Stimulated activated CD4-positive, alpha-beta T cell treated with anti-CD3 and anti-CD28 coated beads, Interleukin-1b, Interleukin-23, amount 100 ng/mL, for 4 hours (primary cell): ENCODE data around the gene KRTAP10-5.
"Not testable (repeated sequence)": the region's sequence is repeated elsewhere in the genome, so short reads cannot be mapped to it uniquely, and the experiment has no call there.

Experiments used
- DNase-seq, 2 donors: peaks; one replicate each; pipeline ENCODE4 v3.0.0-alpha.2; 2020; ENCODE audit warnings: low read depth in 2 of 2

KRTAP10-5 gene

GRCh38 chr21:44611551-44611950 is 31.1 kb upstream of the KRTAP10-5 start:
- no peak for DNase-seq

DNA sequence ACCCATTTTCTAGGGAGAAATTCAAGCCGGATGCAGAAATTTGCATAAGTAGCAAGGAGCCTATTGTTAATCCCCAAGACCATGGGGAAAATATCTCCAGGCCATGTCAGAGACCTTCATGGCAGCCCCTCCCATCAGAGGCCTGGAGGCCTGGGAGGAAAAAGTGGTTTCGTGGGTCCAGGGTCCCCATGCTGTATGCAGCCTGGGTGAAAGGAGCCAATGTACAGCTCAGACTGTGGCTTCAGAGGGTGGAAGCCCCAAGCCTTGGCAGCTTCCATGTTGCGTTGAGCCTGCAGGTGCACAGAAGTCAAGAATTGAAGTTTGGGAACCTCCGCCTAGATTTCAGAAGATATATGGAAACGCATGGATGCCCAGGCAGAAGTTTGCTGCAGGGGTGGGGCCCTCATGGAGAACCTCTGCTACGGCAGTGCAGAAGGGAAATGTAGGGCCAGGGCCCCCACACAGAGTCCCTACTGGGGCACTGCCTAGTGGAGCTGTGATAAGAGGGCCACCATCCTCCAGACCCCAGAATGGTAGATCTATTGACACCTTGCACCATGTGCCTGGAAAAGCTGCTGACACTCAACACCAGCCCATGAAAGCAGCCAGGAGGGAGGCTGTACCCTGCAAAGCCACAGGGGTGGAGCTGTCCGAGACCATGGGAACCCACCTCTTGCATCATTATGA is 29.9 kb upstream of the KRTAP10-5 start:
- DNase-seq, result not testable (repeated sequence)

DNA sequence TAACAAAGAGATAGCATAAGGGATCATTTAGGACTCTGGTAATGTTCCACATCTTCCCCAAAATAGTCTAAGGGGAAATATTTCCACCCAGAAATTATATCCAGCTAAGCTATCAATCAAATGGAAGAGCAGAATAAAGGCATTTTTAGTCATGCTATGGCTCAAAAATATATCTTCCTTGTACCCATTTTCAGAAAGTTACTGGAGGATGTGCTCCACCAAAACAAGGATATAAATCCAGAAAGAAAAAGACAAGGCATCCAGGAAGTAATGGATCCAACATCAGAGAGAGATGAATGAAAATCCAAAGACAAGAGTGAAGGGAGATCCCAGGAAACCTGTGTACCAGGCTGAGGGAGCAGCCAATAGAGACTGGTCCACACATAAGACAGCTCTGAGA is 28.8 kb upstream of the KRTAP10-5 start:
- no peak for DNase-seq

GRCh38 chr21:44606495-44606894 is 26.1 kb upstream of the KRTAP10-5 start:
- no peak for DNase-seq

DNA sequence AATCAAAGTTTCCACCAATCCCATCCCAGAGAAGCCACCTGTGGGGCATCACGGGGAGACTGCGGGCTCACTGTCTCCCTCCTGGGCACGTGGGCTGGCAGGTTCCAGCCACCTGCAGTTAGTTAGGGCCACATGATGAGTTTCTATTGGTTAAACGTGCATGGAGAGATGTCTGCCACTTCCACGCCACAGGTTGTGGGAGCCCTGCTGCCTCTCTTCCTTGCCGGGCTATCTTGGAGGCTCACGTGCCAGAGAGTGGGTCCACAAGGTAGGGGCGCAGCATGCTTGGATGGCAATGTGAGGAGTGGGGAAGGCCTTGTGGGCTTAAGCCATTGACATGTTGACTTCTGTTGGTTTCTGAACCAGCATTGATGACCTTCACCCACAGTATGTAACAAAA is 23.5 kb upstream of the KRTAP10-5 start:
- DNase-seq, result no peak

DNA sequence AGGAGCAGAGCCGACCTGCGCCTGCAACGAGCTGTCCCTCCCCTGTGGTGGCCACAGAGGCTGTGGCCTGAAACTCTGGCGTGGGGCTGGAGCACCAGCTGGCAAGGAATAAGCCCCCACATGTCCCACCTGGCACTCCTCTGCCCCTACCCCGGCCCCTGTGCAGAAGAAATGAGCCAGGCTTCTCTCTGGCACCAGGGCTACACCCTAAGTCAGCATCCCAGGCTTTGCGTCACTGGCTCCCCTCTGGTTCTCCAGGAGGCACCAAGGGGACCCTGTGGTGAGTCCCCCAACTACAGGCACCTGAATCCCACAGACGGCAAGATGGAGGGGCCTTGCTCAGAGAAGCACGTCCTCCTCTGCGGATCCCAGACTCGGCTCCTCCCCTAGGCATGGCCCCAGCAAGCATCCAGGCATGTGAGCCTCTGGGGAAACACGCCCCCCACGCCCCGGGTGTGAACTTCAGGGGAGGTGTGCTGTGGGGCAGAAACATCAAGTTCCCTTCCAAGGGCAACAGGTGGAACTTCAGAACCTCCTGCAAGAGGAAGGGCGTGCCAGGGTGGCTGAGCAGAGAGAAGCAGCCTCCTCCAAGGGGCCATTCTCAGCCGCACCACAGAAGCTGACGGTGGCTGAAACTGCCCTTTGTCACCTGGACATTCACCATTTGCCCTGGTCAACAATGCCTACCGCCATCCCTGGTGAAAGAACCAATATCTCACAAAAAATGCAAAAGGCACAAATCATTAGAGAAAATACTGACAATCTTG is 22.9 kb upstream of the KRTAP10-5 start:
- DNase-seq, result no peak

DNA sequence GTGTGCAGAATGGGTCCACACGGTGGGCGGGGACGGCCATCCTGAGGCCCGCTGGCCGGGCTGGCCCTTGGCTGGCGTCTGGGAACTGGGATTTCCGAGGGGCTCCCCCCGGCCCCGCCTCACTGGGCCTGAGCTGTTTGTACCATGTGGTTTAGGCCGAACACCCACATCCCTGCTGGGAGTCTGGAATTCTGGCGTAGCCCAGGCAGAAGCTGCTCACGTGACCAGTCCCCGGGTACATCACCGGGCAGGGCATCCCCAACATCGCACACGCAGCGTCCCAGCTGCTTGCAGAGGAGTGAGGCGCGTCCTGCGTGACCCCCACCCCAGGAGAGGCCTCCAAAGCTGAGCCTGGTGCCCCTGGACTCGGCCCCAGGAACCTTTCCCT is 22.1 kb upstream of the KRTAP10-5 start:
- DNase-seq, result no peak

DNA sequence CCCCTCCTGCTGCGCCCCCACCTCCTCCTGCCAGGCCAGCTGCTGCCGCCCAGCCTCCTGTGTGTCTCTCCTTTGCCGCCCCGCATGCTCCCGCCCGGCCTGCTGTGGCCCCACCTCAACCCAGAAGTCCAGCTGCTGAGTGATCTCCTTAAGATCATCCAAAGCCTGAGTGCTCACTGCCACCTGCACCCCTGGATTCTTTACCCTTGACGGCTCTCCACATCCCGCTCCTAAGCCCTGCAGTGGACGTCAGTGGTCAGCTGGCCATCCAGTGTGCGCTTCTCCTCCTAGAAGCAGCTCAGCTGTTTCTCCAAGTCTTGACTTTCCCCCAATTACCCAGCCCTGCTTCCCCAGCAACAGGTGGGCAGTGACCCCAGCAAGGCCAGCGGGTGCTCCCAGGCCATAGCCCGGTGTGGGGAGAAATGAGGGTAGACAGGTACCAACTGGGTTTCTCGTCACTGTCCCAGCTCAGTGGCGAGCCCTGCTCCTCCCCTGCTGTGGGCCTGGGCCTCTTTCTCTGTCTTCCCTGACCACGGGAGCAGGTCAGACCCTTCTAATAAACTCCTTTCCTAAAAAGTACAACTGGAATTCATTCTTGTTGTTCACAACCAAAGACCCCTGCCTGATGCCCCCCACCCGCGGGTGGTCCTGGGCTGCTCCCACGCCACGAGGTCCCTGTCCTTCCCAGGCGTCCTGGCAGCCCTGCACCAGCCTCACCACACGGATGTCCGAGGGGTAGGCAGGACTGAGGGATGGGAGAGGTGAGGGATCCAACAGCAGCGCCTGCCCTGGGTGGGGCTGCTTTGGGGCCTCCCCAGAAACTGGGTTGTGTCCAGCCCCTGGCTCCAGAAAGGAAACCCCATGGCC is 21.4 kb upstream of the KRTAP10-5 start:
- no peak for DNase-seq

- not testable (repeated sequence) for DNase-seq
Measured at GRCh38 chr21:44601091-44601490, 20.7 kb upstream of the KRTAP10-5 start.

DNA sequence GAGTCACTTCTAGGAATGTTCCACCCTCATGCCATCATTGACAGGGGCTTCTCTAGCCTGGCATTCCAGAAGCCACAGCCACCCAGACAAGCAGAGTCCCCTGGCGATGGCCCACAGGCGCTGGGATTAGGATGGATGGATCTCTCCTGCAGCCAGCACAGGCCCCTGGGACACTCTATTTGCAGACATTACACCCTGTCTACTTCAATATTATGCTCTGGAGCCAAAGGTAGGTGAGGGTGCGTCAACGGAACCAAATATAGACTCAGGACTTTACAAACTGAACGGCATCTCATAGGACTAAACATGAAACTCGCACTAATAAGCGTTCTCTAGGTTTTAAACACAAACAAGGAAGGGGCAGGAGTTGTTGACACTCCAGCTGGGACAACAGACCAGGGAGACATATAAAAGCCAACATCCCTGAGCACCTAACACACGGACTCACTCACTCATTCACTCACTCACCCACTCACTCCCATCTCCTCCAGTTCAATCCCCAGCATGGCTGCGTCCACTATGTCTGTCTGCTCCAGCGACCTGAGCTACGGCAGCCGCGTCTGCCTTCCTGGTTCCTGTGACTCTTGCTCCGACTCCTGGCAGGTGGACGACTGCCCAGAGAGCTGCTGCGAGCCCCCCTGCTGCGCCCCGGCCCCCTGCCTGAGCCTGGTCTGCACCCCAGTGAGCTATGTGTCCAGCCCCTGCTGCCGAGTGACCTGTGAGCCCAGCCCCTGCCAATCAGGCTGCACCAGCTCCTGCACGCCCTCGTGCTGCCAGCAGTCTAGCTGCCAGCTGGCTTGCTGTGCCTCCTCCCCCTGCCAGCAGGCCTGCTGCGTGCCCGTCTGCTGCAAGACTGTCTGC is 19.9 kb upstream of the KRTAP10-5 start, which contains the start of gene KRTAP10-7:
TSS of gene KRTAP10-7 (plus strand) at position 480 of the 861 bp plus-strand sequence. CDS start at position 505, 25 bp downstream.
- DNase-seq, result not testable (repeated sequence)

GRCh38 chr21:44599264-44600029 is 19.0 kb upstream of the KRTAP10-5 start:
- no peak for DNase-seq

GRCh38 chr21:44598061-44598460 is 17.7 kb upstream of the KRTAP10-5 start:
- DNase-seq, result no peak

- no peak for DNase-seq
Measured at GRCh38 chr21:44596068-44596725, 15.8 kb upstream of the KRTAP10-5 start.

GRCh38 chr21:44595524-44595923 is 15.1 kb upstream of the KRTAP10-5 start:
- no peak for DNase-seq

DNA sequence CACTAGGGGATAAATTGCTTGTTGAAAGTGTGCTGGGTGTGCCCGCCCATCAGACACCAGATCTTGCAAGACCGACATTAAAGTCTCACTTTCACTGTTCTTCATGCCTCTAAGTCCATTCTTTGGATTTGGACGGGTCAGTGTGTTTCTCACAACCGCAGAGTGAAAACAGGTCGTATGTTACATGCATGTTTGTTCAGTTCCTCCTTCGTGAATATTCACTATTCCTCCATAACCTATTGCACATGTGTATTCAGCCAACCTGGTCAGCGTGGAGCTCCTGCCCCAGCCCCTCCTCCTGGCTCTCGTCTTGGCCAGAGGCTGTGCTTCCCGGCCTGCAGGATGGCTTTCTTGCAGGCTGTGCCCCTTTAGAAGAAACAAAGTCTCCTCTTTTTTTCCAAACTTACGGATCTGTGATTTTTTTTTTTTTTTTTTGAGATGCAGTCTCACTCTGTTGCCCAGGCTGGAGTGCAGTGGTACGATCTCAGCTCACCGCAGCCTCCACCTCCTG is 14.1 kb upstream of the KRTAP10-5 start:
- no peak for DNase-seq

DNA sequence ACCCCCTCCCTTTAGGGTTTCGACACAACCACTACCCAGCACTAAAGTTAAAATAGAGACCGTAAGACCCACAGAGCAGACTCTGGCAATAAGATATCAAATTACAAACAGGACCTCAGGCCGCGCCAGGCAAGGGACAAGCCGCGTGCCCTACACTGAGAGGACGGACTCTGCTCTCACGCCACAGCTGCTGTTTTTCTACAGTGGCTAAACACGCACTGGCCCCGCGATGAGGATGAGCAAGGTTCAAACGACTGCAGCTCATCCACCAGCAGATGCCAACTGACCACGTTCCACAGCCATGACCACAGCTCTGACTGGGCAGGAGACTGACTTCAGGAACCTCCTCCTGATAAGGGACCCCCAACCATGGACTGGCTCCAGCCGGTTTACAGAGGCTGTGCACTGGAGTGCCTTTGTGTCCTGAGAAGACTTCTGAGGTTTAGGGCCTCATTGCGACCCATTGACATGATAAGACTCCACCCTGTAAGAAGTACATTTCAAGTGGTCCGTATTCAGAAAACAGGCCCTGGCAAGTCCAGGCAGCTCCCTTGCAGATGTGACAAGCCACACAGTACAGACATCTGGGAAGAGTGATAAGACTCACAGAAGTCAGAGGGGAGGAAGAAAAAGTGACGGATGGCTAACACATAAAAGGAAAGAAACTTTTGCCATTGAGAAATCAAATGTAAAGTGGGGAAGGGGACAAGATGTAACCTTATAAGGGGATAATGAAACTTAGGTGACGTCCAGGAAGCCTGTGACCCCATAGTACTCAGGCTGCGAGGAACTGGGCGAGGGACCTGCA is 13.4 kb upstream of the KRTAP10-5 start:
- no peak for DNase-seq

- no peak for DNase-seq
Measured at GRCh38 chr21:44592446-44593311, 12.3 kb upstream of the KRTAP10-5 start, which contains the start of gene KRTAP10-6. Gene KRTAP10-6, minus strand, starts transcription at chr21:44592505. Its CDS starts 21 bp downstream, at chr21:44592484.

- DNase-seq, result not testable (repeated sequence)
Measured at GRCh38 chr21:44591801-44592130, 11.4 kb upstream of the KRTAP10-5 start.
